ENCODE data around the gene MYO5B. TPM values are rescaled to one million over a fixed set of nuclear protein-coding genes. Genes with fewer than 3 reads are reported as not detected.

The MYO5B gene
- total RNA-seq, 1 experiment from 2014 or later = 0.97 TPM

GRCh38 chr18:50042611-50043010 is 152.3 kb downstream of the MYO5B start:
- Histone ChIP-seq H3K27me3 (ENCODE audit: low read length) (no peaks in the 10 kb centered on the region), H2AFZ (ENCODE audit: low read length) (no peak overlapping the region), H3K9me2 (replicated peaks; ENCODE audit: insufficient read depth, low read length) (no peaks in the 10 kb centered on the region), H4K20me1 (ENCODE audit: insufficient read depth, low read depth, low read length) (no peaks in the 10 kb centered on the region), H3K9ac (ENCODE audit: low read length) (no peak overlapping the region), H3K36me3 (ENCODE audit: insufficient read depth, low read length) (no peaks in the 10 kb centered on the region), H3K79me2 (ENCODE audit: low read length) (no peaks in the 10 kb centered on the region), H3K27ac (ENCODE audit: low read length) (no peak overlapping the region), H3K9me3 (ENCODE audit: low read length) (no peaks in the 10 kb centered on the region), H3K4me2 (ENCODE audit: low read depth, low read length, poor library complexity, severe bottlenecking) (no peak overlapping the region), H3K4me3 (ENCODE audit: low read length) (no peak overlapping the region), H3K4me1 (ENCODE audit: low read length) (no peaks in the 10 kb centered on the region)
- DNase-seq = no peak

- H3K4me3 ChIP-seq (ENCODE audit: low read length) = no peak overlapping the region
- H3K9me2 ChIP-seq (replicated peaks; ENCODE audit: insufficient read depth, low read length) = no peaks in the 10 kb centered on the region
- H3K27me3 ChIP-seq (ENCODE audit: low read length) = no peaks in the 10 kb centered on the region
- H4K20me1 ChIP-seq (ENCODE audit: insufficient read depth, low read depth, low read length) = no peaks in the 10 kb centered on the region
- H3K79me2 ChIP-seq (ENCODE audit: low read length) = no peaks in the 10 kb centered on the region
- H2AFZ ChIP-seq (ENCODE audit: low read length) = no peak overlapping the region
- H3K36me3 ChIP-seq (ENCODE audit: insufficient read depth, low read length) = no peaks in the 10 kb centered on the region
- no peaks in the 10 kb centered on the region for H3K9me3 ChIP-seq (ENCODE audit: low read length)
- no peak overlapping the region for H3K27ac ChIP-seq (ENCODE audit: low read length)
- H3K9ac ChIP-seq (ENCODE audit: low read length) = no peak overlapping the region
- no peak for DNase-seq
- H3K4me2 ChIP-seq (ENCODE audit: low read depth, low read length, poor library complexity, severe bottlenecking) = no peak overlapping the region
- no peaks in the 10 kb centered on the region for H3K4me1 ChIP-seq (ENCODE audit: low read length)
Observed at GRCh38 chr18:50039746-50040145, 155.2 kb downstream of the MYO5B start.

GRCh38 chr18:50038448-50038847 is 156.5 kb downstream of the MYO5B start:
- Histone ChIP-seq H3K79me2 (ENCODE audit: low read length) (no peaks in the 10 kb centered on the region), H3K27ac (ENCODE audit: low read length) (no peak overlapping the region), H3K4me2 (ENCODE audit: low read depth, low read length, poor library complexity, severe bottlenecking) (no peak overlapping the region), H3K36me3 (ENCODE audit: insufficient read depth, low read length) (no peaks in the 10 kb centered on the region), H2AFZ (ENCODE audit: low read length) (no peak overlapping the region), H3K27me3 (ENCODE audit: low read length) (no peaks in the 10 kb centered on the region), H3K9me3 (ENCODE audit: low read length) (no peaks in the 10 kb centered on the region), H3K9me2 (replicated peaks; ENCODE audit: insufficient read depth, low read length) (no peaks in the 10 kb centered on the region), H3K9ac (ENCODE audit: low read length) (no peak overlapping the region), H4K20me1 (ENCODE audit: insufficient read depth, low read depth, low read length) (no peaks in the 10 kb centered on the region), H3K4me1 (ENCODE audit: low read length) (no peaks in the 10 kb centered on the region), H3K4me3 (ENCODE audit: low read length) (no peak overlapping the region)
- no peak for DNase-seq

GRCh38 chr18:50034029-50034428 is 160.9 kb downstream of the MYO5B start:
- Histone ChIP-seq H3K4me1 (ENCODE audit: low read length) (no peaks in the 10 kb centered on the region), H3K27ac (ENCODE audit: low read length) (no peak overlapping the region), H3K9me2 (replicated peaks; ENCODE audit: insufficient read depth, low read length) (no peaks in the 10 kb centered on the region), H4K20me1 (ENCODE audit: insufficient read depth, low read depth, low read length) (no peaks in the 10 kb centered on the region), H3K27me3 (ENCODE audit: low read length) (no peaks in the 10 kb centered on the region), H3K9me3 (ENCODE audit: low read length) (no peaks in the 10 kb centered on the region), H3K36me3 (ENCODE audit: insufficient read depth, low read length) (no peaks in the 10 kb centered on the region), H2AFZ (ENCODE audit: low read length) (no peak overlapping the region), H3K9ac (ENCODE audit: low read length) (no peak overlapping the region), H3K79me2 (ENCODE audit: low read length) (no peaks in the 10 kb centered on the region), H3K4me2 (ENCODE audit: low read depth, low read length, poor library complexity, severe bottlenecking) (no peak overlapping the region), H3K4me3 (ENCODE audit: low read length) (no peak overlapping the region)
- DNase-seq = no peak

- H3K9me3 ChIP-seq (ENCODE audit: low read length) = no peaks in the 10 kb centered on the region
- DNase-seq = no peak
- H3K9me2 ChIP-seq (replicated peaks; ENCODE audit: insufficient read depth, low read length) = no peaks in the 10 kb centered on the region
- H4K20me1 ChIP-seq (ENCODE audit: insufficient read depth, low read depth, low read length) = no peaks in the 10 kb centered on the region
- H3K27ac ChIP-seq (ENCODE audit: low read length) = no peak overlapping the region
- no peaks in the 10 kb centered on the region for H3K36me3 ChIP-seq (ENCODE audit: insufficient read depth, low read length)
- no peak overlapping the region for H3K4me3 ChIP-seq (ENCODE audit: low read length)
- no peak overlapping the region for H2AFZ ChIP-seq (ENCODE audit: low read length)
- H3K79me2 ChIP-seq (ENCODE audit: low read length) = no peaks in the 10 kb centered on the region
- H3K9ac ChIP-seq (ENCODE audit: low read length) = no peak overlapping the region
- no peak overlapping the region for H3K4me2 ChIP-seq (ENCODE audit: low read depth, low read length, poor library complexity, severe bottlenecking)
- H3K27me3 ChIP-seq (ENCODE audit: low read length) = no peaks in the 10 kb centered on the region
- H3K4me1 ChIP-seq (ENCODE audit: low read length) = no peaks in the 10 kb centered on the region
Observed at GRCh38 chr18:50033004-50033403, 161.9 kb downstream of the MYO5B start.

GRCh38 chr18:50030146-50030545 is 164.8 kb downstream of the MYO5B start:
- Histone ChIP-seq H3K79me2 (ENCODE audit: low read length) (no peaks in the 10 kb centered on the region), H3K9me2 (replicated peaks; ENCODE audit: insufficient read depth, low read length) (no peaks in the 10 kb centered on the region), H2AFZ (ENCODE audit: low read length) (no peak overlapping the region), H4K20me1 (ENCODE audit: insufficient read depth, low read depth, low read length) (no peaks in the 10 kb centered on the region), H3K4me1 (ENCODE audit: low read length) (no peaks in the 10 kb centered on the region), H3K4me3 (ENCODE audit: low read length) (no peak overlapping the region), H3K36me3 (ENCODE audit: insufficient read depth, low read length) (no peaks in the 10 kb centered on the region), H3K27me3 (ENCODE audit: low read length) (no peaks in the 10 kb centered on the region), H3K9me3 (ENCODE audit: low read length) (no peaks in the 10 kb centered on the region), H3K4me2 (ENCODE audit: low read depth, low read length, poor library complexity, severe bottlenecking) (no peak overlapping the region), H3K27ac (ENCODE audit: low read length) (no peak overlapping the region), H3K9ac (ENCODE audit: low read length) (no peak overlapping the region)
- DNase-seq = no peak

- Histone ChIP-seq H3K27me3 (ENCODE audit: low read length) (no peaks in the 10 kb centered on the region), H3K36me3 (ENCODE audit: insufficient read depth, low read length) (no peaks in the 10 kb centered on the region), H3K4me1 (ENCODE audit: low read length) (no peaks in the 10 kb centered on the region), H3K9me3 (ENCODE audit: low read length) (no peaks in the 10 kb centered on the region), H3K9me2 (replicated peaks; ENCODE audit: insufficient read depth, low read length) (no peaks in the 10 kb centered on the region), H3K9ac (ENCODE audit: low read length) (no peak overlapping the region), H3K79me2 (ENCODE audit: low read length) (no peaks in the 10 kb centered on the region), H4K20me1 (ENCODE audit: insufficient read depth, low read depth, low read length) (no peaks in the 10 kb centered on the region), H3K4me2 (ENCODE audit: low read depth, low read length, poor library complexity, severe bottlenecking) (no peak overlapping the region), H3K4me3 (ENCODE audit: low read length) (no peak overlapping the region), H3K27ac (ENCODE audit: low read length) (no peak overlapping the region), H2AFZ (ENCODE audit: low read length) (no peak overlapping the region)
- DNase-seq = no peak
Observed at GRCh38 chr18:50027996-50028395, 167.0 kb downstream of the MYO5B start.

GRCh38 chr18:50024466-50024865 is 170.5 kb downstream of the MYO5B start:
- Histone ChIP-seq H4K20me1 (ENCODE audit: insufficient read depth, low read depth, low read length) (no peaks in the 10 kb centered on the region), H3K4me3 (ENCODE audit: low read length) (no peak overlapping the region), H3K79me2 (ENCODE audit: low read length) (no peaks in the 10 kb centered on the region), H3K4me1 (ENCODE audit: low read length) (no peaks in the 10 kb centered on the region), H3K27me3 (ENCODE audit: low read length) (no peaks in the 10 kb centered on the region), H2AFZ (ENCODE audit: low read length) (no peak overlapping the region), H3K9me3 (ENCODE audit: low read length) (no peaks in the 10 kb centered on the region), H3K9me2 (replicated peaks; ENCODE audit: insufficient read depth, low read length) (no peaks in the 10 kb centered on the region), H3K4me2 (ENCODE audit: low read depth, low read length, poor library complexity, severe bottlenecking) (no peak overlapping the region), H3K9ac (ENCODE audit: low read length) (no peak overlapping the region), H3K27ac (ENCODE audit: low read length) (no peak overlapping the region), H3K36me3 (ENCODE audit: insufficient read depth, low read length) (no peaks in the 10 kb centered on the region)
- DNase-seq = no peak

GRCh38 chr18:50022985-50023384 is 172.0 kb downstream of the MYO5B start:
- Histone ChIP-seq H3K36me3 (ENCODE audit: insufficient read depth, low read length) (no peaks in the 10 kb centered on the region), H3K4me1 (ENCODE audit: low read length) (no peaks in the 10 kb centered on the region), H3K9ac (ENCODE audit: low read length) (no peak overlapping the region), H3K9me3 (ENCODE audit: low read length) (no peaks in the 10 kb centered on the region), H3K27me3 (ENCODE audit: low read length) (no peaks in the 10 kb centered on the region), H3K9me2 (replicated peaks; ENCODE audit: insufficient read depth, low read length) (no peaks in the 10 kb centered on the region), H3K4me2 (ENCODE audit: low read depth, low read length, poor library complexity, severe bottlenecking) (no peak overlapping the region), H3K79me2 (ENCODE audit: low read length) (no peaks in the 10 kb centered on the region), H4K20me1 (ENCODE audit: insufficient read depth, low read depth, low read length) (no peaks in the 10 kb centered on the region), H3K4me3 (ENCODE audit: low read length) (no peak overlapping the region), H3K27ac (ENCODE audit: low read length) (no peak overlapping the region), H2AFZ (ENCODE audit: low read length) (no peak overlapping the region)
- DNase-seq = no peak
